ENCODE data around the gene GALNT18.

DNA sequence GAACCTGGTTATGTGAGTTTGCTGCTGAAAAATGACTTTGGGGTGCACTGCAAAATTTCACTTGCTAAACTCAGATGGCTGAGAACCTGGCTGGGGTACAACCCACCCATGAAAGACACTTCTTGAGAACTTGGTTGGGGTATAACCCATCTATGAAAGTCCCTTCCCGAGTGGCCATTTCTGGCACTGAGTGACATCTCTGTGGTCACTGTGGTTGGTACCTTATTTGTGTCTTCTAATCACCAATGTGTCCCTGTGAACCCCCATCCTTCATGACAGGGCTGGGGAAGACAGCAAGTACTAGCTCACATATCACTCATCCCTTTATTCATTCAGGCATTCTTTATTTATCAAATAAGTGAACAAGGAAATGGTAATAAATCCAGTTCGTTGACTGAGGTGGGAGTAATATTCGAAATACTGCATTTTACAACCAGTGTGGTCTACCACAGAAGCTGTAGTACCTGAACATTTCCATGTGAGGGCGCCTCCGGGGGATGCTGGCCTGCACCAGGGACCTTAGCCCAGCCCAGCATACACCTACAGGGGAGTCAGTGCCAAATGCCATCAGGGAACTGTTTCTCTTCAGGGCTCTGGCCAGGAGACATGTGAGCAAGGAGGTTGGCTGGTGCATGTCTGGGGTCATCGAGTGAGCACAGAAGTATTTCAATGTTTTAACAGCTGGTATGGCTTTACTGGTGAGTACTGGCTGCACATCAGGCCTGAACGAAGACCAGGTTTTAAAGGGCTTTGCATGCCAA lies 390.8 kb downstream of the GALNT18 start:
- TF ChIP-seq CTCF (IDR thresholded peaks at IDR 0.05) (peak in 2 of 7 experiments; percentile 11 to 13), POLR2A (IDR thresholded peaks at IDR 0.05) (no peak)

Data from body of pancreas (tissue), 4 donors.